HepG2 (cell line): ENCODE data around the gene CALR. TPM values are rescaled to one million over a fixed set of nuclear protein-coding genes. Genes with fewer than 3 reads are reported as not detected.

Experiments used
- ATF7 ChIP-seq, 2 experiments: fragments of 450-650 bp in 1 of 2; sonication (generic) in 1 of 2; formaldehyde crosslinking in 1 of 2; IDR thresholded peaks; 2 replicates each; pipeline versions ENCODE4 v1.4.0 to v1.6.1; 2016 to 2020; ENCODE audit warnings: antibody characterized with exemption in 1 of 2, mild to moderate bottlenecking in 1 of 2, missing genetic modification reagents in 1 of 2
- CHD4 ChIP-seq: fragments of 200-600 bp; sonication (generic); IDR thresholded peaks from 2 replicates; pipeline ENCODE4 v1.7.0; 2017; ENCODE audit warnings: mild to moderate bottlenecking, low read length, borderline replicate concordance
- ETV5 ChIP-seq: IDR thresholded peaks from 2 replicates; pipeline ENCODE4 v1.6.1; 2018; ENCODE audit warnings: missing biosample characterization, missing genetic modification reagents, inconsistent platforms, borderline replicate concordance
- KDM2A ChIP-seq: sonication (generic); formaldehyde crosslinking; IDR thresholded peaks from 2 replicates; pipeline ENCODE4 v1.4.0; 2020; ENCODE audit warnings: low read depth, missing genetic modification reagents, borderline replicate concordance
- MAX ChIP-seq: IDR thresholded peaks from 2 replicates; pipeline ENCODE4 v1.6.1; 2012; ENCODE audit warnings: inconsistent platforms
- PHF20 ChIP-seq: sonication (generic); formaldehyde crosslinking; IDR thresholded peaks from 2 replicates; pipeline ENCODE4 v1.5.0; 2020; ENCODE audit warnings: mild to moderate bottlenecking, missing genetic modification reagents
- SNAPC2 ChIP-seq: sonication (generic); formaldehyde crosslinking; IDR thresholded peaks from 2 replicates; pipeline ENCODE4 v1.8.1; 2022; ENCODE audit warnings: mild to moderate bottlenecking, missing genetic modification reagents
- THRA ChIP-seq: sonication (generic); formaldehyde crosslinking; IDR thresholded peaks from 2 replicates; pipeline ENCODE4 v1.4.0; 2020; ENCODE audit warnings: missing genetic modification reagents, borderline replicate concordance
- ZC3H13 ChIP-seq: sonication (generic); formaldehyde crosslinking; IDR thresholded peaks from 2 replicates; pipeline ENCODE4 v1.8.1; 2023; ENCODE audit warnings: mild to moderate bottlenecking, missing genetic modification reagents, moderate library complexity
- ZNF281 ChIP-seq: sonication (generic); formaldehyde crosslinking; IDR thresholded peaks from 2 replicates; pipeline ENCODE4 v1.4.0; 2020; ENCODE audit warnings: missing genetic modification reagents, borderline replicate concordance
- ZNF530 ChIP-seq: sonication (generic); formaldehyde crosslinking; IDR thresholded peaks from 2 replicates; pipeline ENCODE4 v1.5.0; 2020; ENCODE audit warnings: low read depth, mild to moderate bottlenecking, missing genetic modification reagents
- ZXDC ChIP-seq: sonication (generic); formaldehyde crosslinking; IDR thresholded peaks from 2 replicates; pipeline ENCODE4 v1.5.0; 2020; ENCODE audit warnings: mild to moderate bottlenecking, missing genetic modification reagents
- polyA plus RNA-seq, 8 experiments: library from polyadenylated mRNA; depleted of rRNA in 3 of 8; stranded (reverse) in 7 of 8; unstranded in 1 of 8; fragments of >200 nt; fragmentation: Illumina TruSeq in 4 of 8; extraction: Trizol in 4 of 8; gene quantifications; 2 replicates each; pipeline versions ENCODE4 v1.2.1 to v1.2.3, GENCODE V29; 2011 to 2016; ENCODE audit warnings: low read depth in 4 of 8, missing spikeins in 1 of 8, mixed read lengths in 1 of 8; ENCODE audit not compliant: insufficient read depth in 1 of 8
- total RNA-seq, 5 experiments: library from RNA; depleted of rRNA; stranded (reverse); fragments of >200 nt; fragmentation: Illumina TruSeq; extraction: Trizol; gene quantifications; 2 replicates each; pipeline ENCODE4 v1.2.3, GENCODE V29; 2016; ENCODE audit warnings: low read depth in 1 of 5
- TF ChIP-seq, protein P1 (sequence below): sonication (generic); formaldehyde crosslinking; IDR thresholded peaks from 2 replicates; pipeline ENCODE4 v1.8.1; 2022; ENCODE audit warnings: mild to moderate bottlenecking, missing genetic modification reagents

Gene CALR
- total and polyA plus RNA-seq, 2 of the 13 experiments (the other 11 are each of a cell fraction or from before 2014, with no cell fraction given), result 898 to 934 TPM

DNA sequence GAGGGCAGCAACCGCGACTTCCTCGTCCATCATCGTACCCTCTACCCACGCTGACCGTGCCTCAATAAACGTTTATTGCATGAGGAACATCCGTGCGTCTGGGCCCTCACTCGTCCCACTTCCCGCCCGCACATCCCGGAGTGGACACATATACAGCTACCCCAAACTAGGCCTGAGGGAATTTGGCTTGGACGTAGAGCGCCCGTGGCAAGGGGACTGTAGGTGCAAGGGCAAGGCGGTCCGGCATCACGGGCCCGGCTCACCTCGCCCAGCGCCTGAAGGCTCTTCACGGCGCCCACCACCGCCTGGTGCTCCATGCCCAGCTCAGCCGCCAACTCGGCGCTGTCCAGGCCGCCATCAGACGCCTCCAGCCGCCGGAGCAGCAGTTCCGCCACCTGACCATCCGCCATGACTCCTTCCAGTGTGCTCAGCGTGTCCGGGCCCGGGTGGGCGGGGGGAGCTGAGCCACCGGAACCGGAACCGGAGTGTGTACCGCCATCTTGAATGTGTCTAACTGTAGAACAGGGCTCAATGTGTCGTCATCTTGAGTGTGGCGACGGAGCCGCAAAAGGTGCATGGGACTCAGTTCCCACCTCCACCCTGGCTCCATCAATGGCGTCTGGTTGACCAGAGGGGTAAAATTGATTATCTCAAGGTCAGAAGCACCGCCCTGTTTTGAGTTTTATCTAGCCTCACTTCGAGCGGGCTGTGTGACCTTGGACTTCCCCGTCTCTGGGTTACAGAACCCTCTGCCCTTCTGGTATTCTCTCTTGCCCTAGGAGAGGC lies 4.9 kb upstream of the CALR start, which contains the start of gene FARSA (continued):
- TF ChIP-seq ZNF530 (CRISPR knock-in tag) (0 out of 2 replicates have a peak, but pooled peaks have one; percentile 27), MAX (peak; percentile 80), SNAPC2 (CRISPR knock-in tag) (peak; percentile 70; the same call in 1 of the 2 replicates), CHD4 (no peak), ATF7 (IDR thresholded peaks at IDR 0.05) (no peak), ATF7 (CRISPR knock-in tag; IDR thresholded peaks at IDR 0.05) (0 out of 2 replicates have a peak, but pooled peaks have one; percentile 45), ETV5 (CRISPR knock-in tag) (peak; percentile 70), ZC3H13 (CRISPR knock-in tag) (peak; percentile 66; the same call in 1 of the 2 replicates), KDM2A (CRISPR knock-in tag) (peak; percentile 86; the same call in 1 of the 2 replicates), THRA (CRISPR knock-in tag) (0 out of 2 replicates have a peak, but pooled peaks have one; percentile 62), ZXDC (CRISPR knock-in tag) (peak; percentile 55; the same call in 1 of the 2 replicates), ZNF281 (peak; percentile 33; the same call in 1 of the 2 replicates), PHF20 (CRISPR knock-in tag) (peak; percentile 87)
- TF ChIP-seq, protein P1, sequence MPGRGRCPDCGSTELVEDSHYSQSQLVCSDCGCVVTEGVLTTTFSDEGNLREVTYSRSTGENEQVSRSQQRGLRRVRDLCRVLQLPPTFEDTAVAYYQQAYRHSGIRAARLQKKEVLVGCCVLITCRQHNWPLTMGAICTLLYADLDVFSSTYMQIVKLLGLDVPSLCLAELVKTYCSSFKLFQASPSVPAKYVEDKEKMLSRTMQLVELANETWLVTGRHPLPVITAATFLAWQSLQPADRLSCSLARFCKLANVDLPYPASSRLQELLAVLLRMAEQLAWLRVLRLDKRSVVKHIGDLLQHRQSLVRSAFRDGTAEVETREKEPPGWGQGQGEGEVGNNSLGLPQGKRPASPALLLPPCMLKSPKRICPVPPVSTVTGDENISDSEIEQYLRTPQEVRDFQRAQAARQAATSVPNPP (CRISPR knock-in tag), result 0 out of 2 replicates have a peak, but pooled peaks have one; percentile 55
